CD4-positive, alpha-beta T cell treated with Interleukin-21 for 1 hour (primary cell): Measurements from ENCODE around the gene RXRA.

Source experiments
- DNase-seq: peaks from one replicate; pipeline ENCODE4 v3.0.0-alpha.2; 2020

Gene RXRA

GRCh38 chr9:134477342-134477925 lies 151.2 kb downstream of the RXRA start:
- no peak for DNase-seq

DNA sequence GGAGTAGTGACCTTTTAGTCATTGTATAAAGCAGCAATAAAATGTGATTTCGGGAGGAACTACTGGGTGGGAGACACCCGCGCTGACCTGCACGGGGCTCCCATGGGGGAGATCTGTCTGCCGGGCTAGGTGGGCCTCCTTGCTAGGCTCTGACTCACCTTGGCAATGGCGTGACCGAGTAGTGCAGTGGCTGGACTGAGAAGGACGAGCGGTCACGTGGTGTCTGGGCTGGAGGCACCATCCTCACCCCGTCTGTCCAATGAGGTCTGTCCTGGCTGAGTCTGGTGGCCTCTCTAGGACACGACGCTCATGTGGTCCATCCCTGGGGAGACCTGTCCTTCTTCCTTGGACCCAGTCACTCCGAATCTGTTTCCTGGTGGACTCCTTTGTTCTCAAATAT lies 151.7 kb downstream of the RXRA start:
- no peak for DNase-seq

- DNase-seq = no peak
These were observed 155.5 kb downstream of the RXRA start for GRCh38 chr9:134481762-134482161.

DNA sequence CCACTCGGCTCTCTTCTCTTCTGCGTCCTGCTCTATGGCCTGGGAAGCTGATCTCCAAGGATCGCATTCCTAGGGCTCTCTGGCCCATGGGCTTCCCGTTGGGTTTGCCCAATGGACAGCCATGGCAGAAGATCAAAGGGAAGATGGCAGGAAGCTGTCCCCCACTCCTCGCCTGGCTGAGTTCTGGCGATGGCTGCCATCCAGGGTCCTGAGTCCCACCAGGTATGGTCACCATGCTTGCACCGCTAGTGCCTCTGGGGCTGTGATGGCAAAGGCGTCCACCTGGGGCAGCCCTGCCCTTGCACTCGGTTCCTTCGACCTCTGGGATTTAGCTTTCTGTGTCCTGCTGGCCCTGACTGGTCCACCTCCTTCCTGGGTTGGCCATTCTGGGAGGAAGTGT lies 156.0 kb downstream of the RXRA start:
- no peak for DNase-seq

GRCh38 chr9:134483361-134484184 lies 157.3 kb downstream of the RXRA start:
- DNase-seq = no peak

DNA sequence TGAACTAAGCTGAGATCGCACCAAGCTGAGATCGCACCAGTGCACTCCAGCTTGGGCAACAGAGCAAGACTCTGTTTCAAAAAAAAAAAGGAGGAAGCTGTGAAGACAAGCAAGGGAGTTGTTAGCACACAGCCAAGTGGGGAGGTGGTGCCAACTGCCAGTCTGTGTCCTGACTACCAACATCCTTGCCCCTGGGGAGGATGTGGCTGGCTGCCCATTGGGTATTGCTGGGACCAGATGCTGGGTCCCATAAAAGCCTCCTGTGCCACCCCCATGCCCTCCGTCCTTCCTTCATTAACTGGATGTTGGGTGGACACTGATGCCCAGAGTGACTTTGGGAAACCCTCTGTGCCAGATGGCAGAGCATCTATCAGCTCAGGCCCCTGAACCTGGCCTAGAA lies 158.2 kb downstream of the RXRA start:
- DNase-seq = no peak

- DNase-seq = no peak
These were observed 159.4 kb downstream of the RXRA start for GRCh38 chr9:134485653-134486052.

DNA sequence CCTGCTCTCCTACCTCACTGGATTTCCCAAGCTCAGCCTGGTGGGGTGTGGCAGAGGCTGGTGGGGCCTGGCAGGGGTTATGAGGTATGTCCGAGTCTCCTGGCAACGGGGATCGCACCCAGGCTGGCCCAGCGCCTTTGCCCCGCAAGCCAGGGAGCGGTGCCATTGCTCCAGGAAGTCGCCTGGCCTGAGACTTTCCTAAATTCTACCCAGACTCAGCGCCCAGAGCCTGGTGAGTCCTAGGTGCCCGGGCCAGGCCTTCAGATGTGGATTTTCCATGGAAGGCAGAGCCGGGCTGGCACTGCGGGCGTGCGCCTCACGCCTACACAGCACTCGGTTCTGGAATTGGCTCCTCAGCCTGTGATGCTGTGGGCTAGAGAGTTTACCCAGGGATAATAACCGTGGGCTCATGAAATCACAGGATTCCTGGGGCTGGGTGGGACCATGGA lies 159.9 kb downstream of the RXRA start:
- DNase-seq = no peak

DNA sequence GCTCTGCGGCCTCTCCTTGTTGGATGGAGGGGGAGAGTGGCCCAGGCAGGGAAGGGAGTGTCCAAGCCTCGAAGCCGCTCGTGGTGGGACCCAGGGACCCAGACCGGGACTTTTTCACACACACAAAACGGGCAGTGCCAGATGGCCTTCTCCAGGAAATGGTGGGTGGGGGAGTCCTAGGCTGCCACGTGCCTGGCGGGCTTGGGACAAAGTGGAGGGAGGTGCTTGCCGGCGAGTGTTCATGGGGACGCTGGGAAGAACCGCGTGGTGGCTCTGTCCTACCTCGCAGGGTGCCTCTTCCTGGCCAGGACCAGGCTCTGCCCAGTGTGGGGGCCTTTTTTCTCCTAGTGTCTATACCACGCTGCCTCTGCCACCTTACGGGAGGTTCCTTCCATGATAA lies 160.3 kb downstream of the RXRA start:
- no peak for DNase-seq
